ENCODE data around the gene C2orf68. TPM values are rescaled to one million over a fixed set of nuclear protein-coding genes. Genes with fewer than 3 reads are reported as not detected.

C2orf68 gene
- total RNA-seq, 2 experiments from 2014 or later = 36.3 to 39.1 TPM

DNA sequence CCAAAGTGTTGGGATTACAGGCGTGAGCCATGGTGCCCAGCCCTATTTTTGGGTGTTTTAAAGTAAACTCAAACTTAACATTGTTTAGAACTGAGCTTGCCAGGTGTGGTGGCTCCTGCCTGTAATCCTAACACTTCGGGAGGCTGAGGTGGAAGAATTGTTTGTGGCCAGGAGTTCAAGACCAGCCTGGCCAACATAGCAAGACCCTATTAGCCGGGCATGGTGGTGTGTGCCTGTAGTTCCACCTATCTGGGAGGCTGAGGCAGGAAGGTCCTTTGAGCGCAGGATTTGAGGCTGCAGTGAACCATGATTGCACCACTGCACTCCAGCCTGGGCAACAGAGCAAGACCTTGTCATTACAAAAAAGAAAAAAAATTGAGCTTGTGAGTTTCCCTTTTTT is 38.6 kb upstream of the C2orf68 start:
- Mint-ChIP-seq H3K36me3 (peaks cover 47% of the 10 kb centered on the region), H3K9me3 (no peaks in the 10 kb centered on the region), H3K27me3 (no peaks in the 10 kb centered on the region), H3K4me3 (no peak overlapping the region), H3K27ac (no peak overlapping the region), H3K4me1 (ENCODE audit: low read depth) (peaks cover 2% of the 10 kb centered on the region)
- intact Hi-C loops (cut with micrococcal nuclease) = no loop called here
- DNase-seq = no peak
- ChIA-PET CTCF (interaction anchor here (1.0 to 4.5 kb wide), 4 partner anchors 10 to 29 kb away, joined by 3 to 35 read pairs (median 4); no protein-coding TSS in a partner anchor), POLR2A (no interaction called here)

DNA sequence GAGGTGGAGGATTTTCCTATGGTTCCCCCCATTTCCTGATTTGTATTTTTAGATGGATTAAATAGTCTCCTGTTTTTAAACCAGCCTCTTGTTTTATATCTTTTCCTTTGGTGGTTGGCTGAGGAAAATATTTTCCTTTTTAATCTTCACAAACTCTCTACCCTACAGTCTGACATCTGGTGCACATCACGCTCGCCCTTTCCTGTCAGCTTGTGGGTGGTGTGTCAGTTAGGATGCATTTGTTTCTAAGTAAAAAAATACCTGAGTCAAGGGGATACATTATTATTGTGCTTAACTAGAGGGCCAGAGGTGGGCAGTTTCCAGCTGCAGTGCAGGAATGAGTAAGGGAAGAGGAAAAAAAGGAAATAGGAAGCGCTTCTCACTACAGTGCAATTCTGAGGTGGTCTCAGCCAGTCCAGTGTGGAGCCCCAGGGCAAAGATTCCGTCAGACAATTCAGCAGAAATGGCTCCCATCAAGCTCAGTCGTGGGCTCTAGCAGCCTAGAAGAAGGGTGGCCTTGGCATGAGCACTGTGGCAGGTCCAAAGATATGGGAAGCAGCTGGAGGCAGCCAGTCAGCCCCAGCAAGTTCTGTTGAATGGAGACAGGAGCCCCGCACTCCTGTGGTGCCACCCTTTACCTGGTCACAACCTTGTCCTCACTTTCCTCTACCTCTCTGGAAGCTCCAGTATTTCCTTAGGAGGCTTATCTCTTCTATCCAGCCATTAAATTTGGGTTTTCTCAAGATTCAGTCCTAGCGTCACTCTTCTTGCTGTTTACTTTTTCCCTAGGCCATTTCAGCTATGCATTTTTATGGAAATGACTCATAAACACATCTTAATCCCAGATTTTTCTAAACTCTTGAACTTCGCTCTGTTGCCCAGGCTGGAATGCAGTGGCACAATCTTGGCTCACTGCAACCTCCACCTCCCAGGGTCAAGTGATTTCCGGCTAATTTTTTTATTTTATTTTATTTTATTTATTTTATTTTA is 37.6 kb upstream of the C2orf68 start:
- intact Hi-C loops (cut with micrococcal nuclease) = no loop called here
- Mint-ChIP-seq H3K4me1 (ENCODE audit: low read depth) (peaks cover 2% of the 10 kb centered on the region), H3K27me3 (no peaks in the 10 kb centered on the region), H3K9me3 (no peaks in the 10 kb centered on the region), H3K27ac (no peak overlapping the region), H3K4me3 (no peak overlapping the region), H3K36me3 (peaks cover 50% of the 10 kb centered on the region)
- DNase-seq = no peak
- ChIA-PET POLR2A (no interaction called here), CTCF (interaction anchor here (0.6 to 4.5 kb wide), 5 partner anchors 9 to 160 kb away, joined by 3 to 35 read pairs (median 3); no protein-coding TSS in a partner anchor)

DNA sequence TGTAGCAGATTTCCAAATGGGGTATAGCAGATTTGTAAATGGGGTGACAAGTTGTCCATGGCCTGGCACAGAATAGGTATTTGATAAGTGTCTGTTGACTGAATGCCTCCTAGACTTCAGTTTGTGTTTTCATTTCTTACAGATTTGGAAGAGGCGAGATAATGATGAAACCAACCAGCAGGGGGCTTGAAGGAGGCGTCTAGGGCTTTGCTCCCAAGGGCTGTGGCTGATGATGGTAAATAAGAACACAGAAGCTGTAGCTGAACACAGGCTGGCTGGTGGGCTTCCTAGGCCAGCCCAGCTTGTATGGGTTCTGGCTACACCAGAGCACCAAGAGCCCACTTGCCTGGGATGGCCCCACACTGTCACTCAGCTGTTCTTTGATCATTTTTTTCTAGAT is 36.8 kb upstream of the C2orf68 start:
- POLR2A ChIA-PET = no interaction called here
- no peak overlapping the region for H3K4me3 Mint-ChIP-seq
- CTCF ChIA-PET = interaction anchor here (1.1 to 4.5 kb wide), 3 partner anchors 11 to 28 kb away, joined by 3 to 35 read pairs (median 3); no protein-coding TSS in a partner anchor
- H3K27me3 Mint-ChIP-seq = no peaks in the 10 kb centered on the region
- intact Hi-C loops (cut with micrococcal nuclease) = no loop called here
- H3K27ac Mint-ChIP-seq = no peak overlapping the region
- DNase-seq = no peak
- peaks cover 2% of the 10 kb centered on the region for H3K4me1 Mint-ChIP-seq (ENCODE audit: low read depth)
- H3K36me3 Mint-ChIP-seq = peaks cover 52% of the 10 kb centered on the region
- H3K9me3 Mint-ChIP-seq = no peaks in the 10 kb centered on the region

DNA sequence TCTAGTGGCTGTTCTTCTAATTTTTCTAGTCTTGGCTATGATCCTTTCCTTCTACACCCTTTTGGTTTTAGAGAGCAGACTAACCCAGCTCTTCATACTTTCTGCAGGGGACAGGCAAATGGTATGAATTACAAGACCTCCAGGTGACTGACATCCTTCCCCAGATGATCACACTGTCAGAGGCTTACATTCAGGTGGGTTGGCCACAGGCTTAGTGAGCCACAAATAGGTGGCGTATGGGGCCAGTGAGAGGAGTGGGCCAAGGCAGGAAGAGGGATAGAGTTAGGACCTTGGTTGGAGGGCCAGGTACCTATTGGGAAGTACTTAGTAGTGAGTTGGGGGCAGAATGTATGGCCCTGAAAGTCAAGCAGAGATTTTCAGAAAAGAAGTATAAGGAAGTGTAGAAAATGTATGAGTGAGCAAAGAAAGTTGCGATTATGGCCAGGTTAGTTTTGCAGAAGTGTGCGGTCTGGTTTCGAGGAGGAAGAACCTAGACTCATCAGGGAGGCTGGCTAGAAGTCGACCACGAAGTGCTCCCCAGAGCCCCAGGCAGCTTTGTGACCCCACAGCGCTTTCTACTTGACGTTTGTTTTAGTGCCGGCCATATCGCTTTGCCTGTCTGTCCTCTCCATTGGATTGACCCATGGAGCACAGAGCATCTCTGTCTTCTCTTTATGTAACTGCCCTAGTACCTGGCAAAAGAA is 36.1 kb upstream of the C2orf68 start:
- intact Hi-C loops (cut with micrococcal nuclease) = no loop called here
- POLR2A ChIA-PET = no interaction called here
- no peak for DNase-seq

DNA sequence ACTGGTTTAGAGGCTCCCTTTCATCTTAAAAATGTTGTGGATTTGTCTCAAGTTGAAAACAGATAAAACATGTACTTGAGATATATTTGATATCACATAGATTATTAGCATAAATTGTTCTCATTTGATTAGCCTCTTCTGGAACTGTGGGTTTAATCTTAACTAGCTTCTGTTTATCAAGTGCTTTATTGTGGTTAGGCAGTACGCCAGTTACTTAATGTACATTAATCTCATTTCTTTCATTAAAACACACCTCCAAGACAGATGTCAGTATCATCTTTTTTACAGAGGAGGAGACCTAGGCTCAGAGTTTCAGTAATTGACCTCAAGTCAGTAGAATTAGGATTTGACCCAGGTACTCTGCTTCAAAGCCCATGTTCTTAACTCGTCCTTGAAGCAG is 34.3 kb upstream of the C2orf68 start:
- intact Hi-C loops (cut with micrococcal nuclease) = no loop called here
- no peak for DNase-seq
- Mint-ChIP-seq H3K27me3 (no peaks in the 10 kb centered on the region), H3K4me1 (ENCODE audit: low read depth) (peaks cover 13% of the 10 kb centered on the region), H3K27ac (no peak overlapping the region), H3K36me3 (peaks cover 65% of the 10 kb centered on the region), H3K9me3 (no peaks in the 10 kb centered on the region), H3K4me3 (no peak overlapping the region)
- ChIA-PET POLR2A (no interaction called here), CTCF (interaction anchor here (4.5 kb wide), 1 partner anchor 9 kb away, joined by 35 read pairs; no protein-coding TSS in a partner anchor)

More for the DNA sequence above, 36.1 kb upstream of the C2orf68 start:
- H3K9me3 Mint-ChIP-seq = no peaks in the 10 kb centered on the region
- no peak overlapping the region for H3K4me3 Mint-ChIP-seq
- no peak overlapping the region for H3K27ac Mint-ChIP-seq
- CTCF ChIA-PET = interaction anchor here (1.1 to 4.5 kb wide), 3 partner anchors 11 to 27 kb away, joined by 3 to 35 read pairs (median 3); no protein-coding TSS in a partner anchor
- peaks cover 54% of the 10 kb centered on the region for H3K36me3 Mint-ChIP-seq
- no peaks in the 10 kb centered on the region for H3K27me3 Mint-ChIP-seq
- H3K4me1 Mint-ChIP-seq (ENCODE audit: low read depth) = peaks cover 3% of the 10 kb centered on the region

DNA sequence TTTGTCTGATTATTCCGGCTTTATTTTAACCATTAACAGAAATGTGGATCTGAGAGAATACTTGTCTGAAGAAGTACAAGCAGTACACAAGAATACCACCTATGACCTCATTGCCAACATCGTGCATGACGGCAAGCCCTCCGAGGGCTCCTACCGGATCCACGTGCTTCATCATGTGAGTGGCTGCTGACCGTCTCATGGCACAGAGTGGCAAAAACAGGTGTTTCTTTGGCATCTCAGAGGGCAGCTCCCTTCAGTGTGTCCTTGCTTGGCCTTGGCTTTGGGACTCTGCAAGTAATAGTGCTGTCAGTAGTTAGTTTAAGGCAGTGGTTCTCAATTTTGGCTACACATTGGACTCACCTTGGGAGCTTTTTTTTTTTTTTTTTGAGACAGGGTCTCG is 33.0 kb upstream of the C2orf68 start:
- ChIA-PET POLR2A (no interaction called here), CTCF (interaction anchor here (1.5 kb wide), 1 partner anchor 9 kb away, joined by 4 read pairs; no protein-coding TSS in a partner anchor)
- Mint-ChIP-seq H3K4me1 (ENCODE audit: low read depth) (peaks cover 13% of the 10 kb centered on the region), H3K9me3 (no peaks in the 10 kb centered on the region), H3K27me3 (no peaks in the 10 kb centered on the region), H3K4me3 (no peak overlapping the region), H3K36me3 (peaks cover 69% of the 10 kb centered on the region), H3K27ac (no peak overlapping the region)
- intact Hi-C loops (cut with micrococcal nuclease) = no loop called here
- DNase-seq = no peak

DNA sequence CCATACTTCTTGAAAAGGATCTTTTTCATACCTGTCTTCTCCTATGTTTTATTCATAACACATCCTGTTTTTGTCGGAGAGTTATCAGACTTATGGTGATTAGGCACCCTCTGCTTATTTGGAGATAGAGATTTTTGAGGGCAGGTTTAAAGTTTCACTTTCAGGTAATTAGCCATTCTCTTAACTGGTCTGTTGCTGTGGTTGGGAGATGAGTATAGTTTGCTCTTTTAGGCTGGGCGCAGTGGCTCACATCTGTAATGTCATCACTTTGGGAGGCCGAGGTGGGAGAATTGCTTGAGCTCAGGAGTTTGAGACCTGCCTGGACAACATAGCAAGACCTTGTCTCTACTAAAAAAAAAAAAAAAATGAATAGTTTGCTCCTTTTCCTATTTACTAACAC is 30.9 kb upstream of the C2orf68 start:
- peak; percentile 36 for DNase-seq
- peaks cover 13% of the 10 kb centered on the region for H3K4me1 Mint-ChIP-seq (ENCODE audit: low read depth)
- H3K36me3 Mint-ChIP-seq = peaks cover 59% of the 10 kb centered on the region
- no peaks in the 10 kb centered on the region for H3K27me3 Mint-ChIP-seq
- no peak overlapping the region for H3K4me3 Mint-ChIP-seq
- peak overlapping the region; percentile 69 for H3K27ac Mint-ChIP-seq
- intact Hi-C loops (cut with micrococcal nuclease) = no loop called here
- ChIA-PET CTCF (interaction anchor here (0.7 kb wide), 1 partner anchor 171 kb away, joined by 3 read pairs; no protein-coding TSS in a partner anchor), POLR2A (interaction anchor here (1.2 kb wide), 1 partner anchor 27 kb away, joined by 3 read pairs; the partner anchor contains the start of gene USP39)
- H3K9me3 Mint-ChIP-seq = no peaks in the 10 kb centered on the region

DNA sequence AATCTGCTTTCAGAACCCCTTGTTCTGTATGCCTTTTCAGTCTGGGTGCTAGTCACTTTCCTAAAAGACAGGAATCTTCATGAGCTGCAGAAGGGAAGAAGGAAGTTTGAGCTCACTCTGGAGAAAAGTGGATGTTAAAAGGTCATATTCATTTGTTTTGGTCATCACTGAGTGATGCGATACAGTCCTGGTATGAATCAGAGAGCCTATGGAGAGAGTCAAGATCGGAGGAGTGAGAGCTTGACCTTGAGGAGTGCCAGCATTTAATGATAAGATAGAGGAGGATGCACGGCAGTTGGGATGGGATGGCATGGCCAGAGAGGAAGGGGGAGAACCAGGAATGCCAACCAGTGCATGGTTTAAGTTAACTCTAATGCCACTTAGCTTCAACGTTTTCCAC is 23.8 kb upstream of the C2orf68 start:
- DNase-seq = no peak
- H3K36me3 Mint-ChIP-seq = peaks cover 51% of the 10 kb centered on the region
- intact Hi-C loops (cut with micrococcal nuclease) = no loop called here
- H3K27me3 Mint-ChIP-seq = no peaks in the 10 kb centered on the region
- H3K9me3 Mint-ChIP-seq = no peaks in the 10 kb centered on the region
- CTCF ChIA-PET = interaction anchor here (1.0 to 3.7 kb wide), 7 partner anchors 9 to 216 kb away, joined by 4 to 82 read pairs (median 25); partner anchors contain the start of genes SH2D6 and USP39
- POLR2A ChIA-PET = interaction anchor here (0.7 to 0.8 kb wide), 2 partner anchors 20 kb away, joined by 3 to 7 read pairs; partner anchors contain the start of gene USP39
- no peak overlapping the region for H3K27ac Mint-ChIP-seq
- no peak overlapping the region for H3K4me3 Mint-ChIP-seq
- H3K4me1 Mint-ChIP-seq (ENCODE audit: low read depth) = peaks cover 5% of the 10 kb centered on the region

DNA sequence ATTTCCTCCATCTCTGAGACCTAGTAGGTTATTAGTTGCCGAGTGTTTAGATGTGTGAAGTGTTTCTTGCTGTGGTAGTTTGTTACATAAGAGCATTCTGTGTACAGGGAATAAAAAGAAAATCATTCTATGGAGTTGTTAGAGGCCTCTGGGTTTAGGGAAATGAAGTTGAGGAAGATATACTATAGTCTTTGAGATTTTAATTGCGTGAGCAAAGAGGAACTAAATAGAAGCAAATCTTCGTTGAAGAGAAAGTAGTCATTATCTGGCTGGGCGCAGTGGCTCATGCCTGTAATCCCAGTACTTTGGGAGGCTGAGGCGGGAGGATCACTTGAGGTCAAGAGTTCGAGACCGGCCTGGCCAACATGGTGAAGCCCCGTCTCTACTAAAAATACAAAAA is 23.1 kb upstream of the C2orf68 start:
- Mint-ChIP-seq H3K9me3 (no peaks in the 10 kb centered on the region), H3K27ac (no peak overlapping the region), H3K4me1 (ENCODE audit: low read depth) (peaks cover 5% of the 10 kb centered on the region), H3K27me3 (no peaks in the 10 kb centered on the region), H3K4me3 (no peak overlapping the region), H3K36me3 (peaks cover 51% of the 10 kb centered on the region)
- ChIA-PET POLR2A (no interaction called here), CTCF (interaction anchor here (0.9 to 3.7 kb wide), 4 partner anchors 9 to 57 kb away, joined by 3 to 82 read pairs (median 14); partner anchors contain the start of gene USP39)
- intact Hi-C loops (cut with micrococcal nuclease) = no loop called here
- no peak for DNase-seq

DNA sequence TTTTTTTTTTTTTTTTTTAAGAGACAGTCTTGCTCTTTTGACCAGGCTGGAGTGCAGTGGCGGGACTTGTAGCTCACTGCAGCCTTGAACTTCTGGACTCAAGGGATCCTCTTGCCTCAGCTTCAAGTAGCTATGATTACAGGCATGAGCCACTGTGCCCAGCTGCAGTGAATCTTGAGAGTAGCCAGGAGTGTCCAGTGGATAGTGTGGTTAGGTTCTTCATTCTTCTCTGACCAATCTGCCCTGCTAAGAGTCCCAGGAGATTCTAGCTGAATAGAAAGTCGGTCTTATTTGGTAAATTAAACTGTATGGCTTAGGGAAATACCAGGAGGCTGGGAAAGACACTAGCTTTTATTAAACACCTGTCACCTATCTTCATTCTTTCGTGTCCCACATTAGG is 19.4 kb upstream of the C2orf68 start:
- intact Hi-C loops (cut with micrococcal nuclease) = no loop called here
- no peak overlapping the region for H3K4me3 Mint-ChIP-seq
- ChIA-PET CTCF (interaction anchor here (1.7 kb wide), 1 partner anchor 48 kb away, joined by 5 read pairs; no protein-coding TSS in a partner anchor), POLR2A (no interaction called here)
- H3K9me3 Mint-ChIP-seq = no peaks in the 10 kb centered on the region
- DNase-seq = no peak
- H3K36me3 Mint-ChIP-seq = peaks cover 46% of the 10 kb centered on the region
- H3K27ac Mint-ChIP-seq = no peak overlapping the region
- H3K27me3 Mint-ChIP-seq = no peaks in the 10 kb centered on the region
- peaks cover 8% of the 10 kb centered on the region for H3K4me1 Mint-ChIP-seq (ENCODE audit: low read depth)

DNA sequence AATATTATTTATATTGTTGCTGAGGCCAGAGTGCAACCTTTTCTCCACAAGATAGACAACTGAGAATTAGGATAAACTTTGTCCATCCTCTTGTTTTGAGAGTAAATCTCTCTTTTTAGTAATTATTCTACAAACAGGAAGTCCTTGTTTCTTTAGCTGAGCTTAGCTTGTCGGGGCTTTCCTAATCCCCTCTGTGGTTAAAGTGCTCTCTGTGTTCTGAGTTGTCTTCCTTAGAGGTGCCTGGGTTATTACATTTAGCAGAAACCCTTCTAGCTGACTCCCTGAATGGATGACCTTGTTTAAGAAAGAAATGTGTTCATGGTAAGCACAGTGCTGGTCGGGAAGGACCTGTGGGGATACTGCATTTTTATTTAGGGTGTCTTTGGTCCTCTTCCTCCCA is 16.8 kb upstream of the C2orf68 start:
- intact Hi-C loops (cut with micrococcal nuclease) = no loop called here
- peak overlapping the region; percentile 54 for H3K27ac Mint-ChIP-seq
- peaks cover 53% of the 10 kb centered on the region for H3K36me3 Mint-ChIP-seq

More for the DNA sequence above, 16.8 kb upstream of the C2orf68 start:
- DNase-seq = no peak
- H3K4me3 Mint-ChIP-seq = no peak overlapping the region
- peaks cover 8% of the 10 kb centered on the region for H3K4me1 Mint-ChIP-seq (ENCODE audit: low read depth)
- H3K9me3 Mint-ChIP-seq = no peaks in the 10 kb centered on the region
- ChIA-PET CTCF (interaction anchor here (1.1 to 2.9 kb wide), 2 partner anchors 9 to 13 kb away, joined by 3 to 27 read pairs; partner anchors contain the start of gene USP39), POLR2A (interaction anchor here (1.0 to 1.3 kb wide), 2 partner anchors 13 to 17 kb away, joined by 3 to 4 read pairs; partner anchors contain the start of genes C2orf68 and USP39)
- H3K27me3 Mint-ChIP-seq = no peaks in the 10 kb centered on the region

Measured in activated CD4-positive, alpha-beta memory T cell treated with anti-CD3 and anti-CD28 coated beads for 36 hours (primary cell).